ENCODE measurements around the gene OR10A5.
"Not testable (repeated sequence)": the region's sequence is repeated elsewhere in the genome, so short reads cannot be mapped to it uniquely, and the experiment has no call there.

OR10A5 gene, protein sequence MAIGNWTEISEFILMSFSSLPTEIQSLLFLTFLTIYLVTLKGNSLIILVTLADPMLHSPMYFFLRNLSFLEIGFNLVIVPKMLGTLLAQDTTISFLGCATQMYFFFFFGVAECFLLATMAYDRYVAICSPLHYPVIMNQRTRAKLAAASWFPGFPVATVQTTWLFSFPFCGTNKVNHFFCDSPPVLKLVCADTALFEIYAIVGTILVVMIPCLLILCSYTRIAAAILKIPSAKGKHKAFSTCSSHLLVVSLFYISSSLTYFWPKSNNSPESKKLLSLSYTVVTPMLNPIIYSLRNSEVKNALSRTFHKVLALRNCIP

GRCh38 chr11:6845383-6845782, at the start of gene OR10A5:
OR10A5 (plus strand) TSS chr11:6845683; CDS start chr11:6845683, 0 bp downstream.
- POLR2A ChIA-PET: no interaction called here
- CTCF ChIA-PET: interaction anchor here (1.2 kb wide), 1 partner anchor 34 kb away, joined by 3 read pairs; no protein-coding TSS in a partner anchor
- TF ChIP-seq CTCF (IDR thresholded peaks at IDR 0.05; ENCODE audit: control extremely low read depth, extremely low read depth, low read depth, missing control alignments): no peak
- no peak for DNase-seq (ENCODE audit: extremely low spot score)

- no peak for DNase-seq (ENCODE audit: extremely low spot score)
- POLR2A ChIA-PET: no interaction called here
- CTCF ChIA-PET: interaction anchor here (1.0 to 9.1 kb wide), 2 partner anchors 12 to 17 kb away, joined by 3 to 59 read pairs; partner anchors contain the start of gene OR2AG1
These were observed 46.1 kb upstream of the OR10A5 start, which contains the start of gene OR6A2 for GRCh38 chr11:6799402-6799801. OR6A2 (minus strand) TSS chr11:6799689; CDS start chr11:6795708, 3,981 bp downstream.

GRCh38 chr11:6801075-6801474, 44.4 kb upstream of the OR10A5 start:
- CTCF ChIA-PET: interaction anchor here (2.0 to 9.1 kb wide), 2 partner anchors 10 to 46 kb away, joined by 4 to 59 read pairs; no protein-coding TSS in a partner anchor
- POLR2A ChIA-PET; DNase-seq (ENCODE audit: extremely low spot score): not testable (repeated sequence)

More at GRCh38 chr11:6799402-6799801, 46.1 kb upstream of the OR10A5 start, which contains the start of gene OR6A2:
- TF ChIP-seq CTCF (IDR thresholded peaks at IDR 0.05; ENCODE audit: control extremely low read depth, extremely low read depth, low read depth, missing control alignments): no peak

- TF ChIP-seq CTCF (IDR thresholded peaks at IDR 0.05; ENCODE audit: control extremely low read depth, extremely low read depth, low read depth, missing control alignments): peak; percentile 84
- POLR2A ChIA-PET: no interaction called here
- CTCF ChIA-PET: interaction anchor here (0.6 to 4.2 kb wide), 67 partner anchors 9 to 884 kb away, joined by 3 to 59 read pairs (median 4); partner anchors contain the start of genes NLRP14, OR10A2, OR10A5 and OR2AG1
- peak; percentile 73 for DNase-seq (ENCODE audit: extremely low spot score)
These were observed 33.0 kb upstream of the OR10A5 start for GRCh38 chr11:6812390-6813005.

- CTCF ChIA-PET: interaction anchor here (1.8 to 4.2 kb wide), 4 partner anchors 11 to 202 kb away, joined by 7 to 59 read pairs (median 28); partner anchors contain the start of gene OR6A2
- TF ChIP-seq CTCF (IDR thresholded peaks at IDR 0.05; ENCODE audit: control extremely low read depth, extremely low read depth, low read depth, missing control alignments): no peak
- DNase-seq (ENCODE audit: extremely low spot score): no peak
- POLR2A ChIA-PET: no interaction called here
These were observed 31.8 kb upstream of the OR10A5 start for GRCh38 chr11:6813656-6814055.

GRCh38 chr11:6817694-6818093, 27.8 kb upstream of the OR10A5 start:
- no peak for TF ChIP-seq CTCF (IDR thresholded peaks at IDR 0.05; ENCODE audit: control extremely low read depth, extremely low read depth, low read depth, missing control alignments)
- POLR2A ChIA-PET: no interaction called here
- no peak for DNase-seq (ENCODE audit: extremely low spot score)
- CTCF ChIA-PET: interaction anchor here (1.1 kb wide), 1 partner anchor 11 kb away, joined by 3 read pairs; no protein-coding TSS in a partner anchor

All from GM10248 (cell line).